Measurements from ENCODE around the gene TLE4.

Gene TLE4

GRCh38 chr9:79707589-79707988 is 135.8 kb downstream of the TLE4 start:
- H3K4me3 Mint-ChIP-seq = no peak overlapping the region
- no peak for DNase-seq
- no peaks in the 10 kb centered on the region for H3K27me3 Mint-ChIP-seq (ENCODE audit: low read depth, poor library complexity)
- no peaks in the 10 kb centered on the region for H3K9me3 Mint-ChIP-seq
- peaks cover 100% of the 10 kb centered on the region for H3K36me3 Mint-ChIP-seq (ENCODE audit: low read depth)
- peaks cover 26% of the 10 kb centered on the region for H3K4me1 Mint-ChIP-seq
- no peak overlapping the region for H3K27ac Mint-ChIP-seq
- TF ChIP-seq CTCF (IDR thresholded peaks at IDR 0.05) = no peak

- Mint-ChIP-seq H3K36me3 (ENCODE audit: low read depth) (peaks cover 100% of the 10 kb centered on the region), H3K4me3 (no peak overlapping the region), H3K9me3 (no peaks in the 10 kb centered on the region), H3K27me3 (ENCODE audit: low read depth, poor library complexity) (no peaks in the 10 kb centered on the region), H3K4me1 (peaks cover 24% of the 10 kb centered on the region), H3K27ac (no peak overlapping the region)
- TF ChIP-seq CTCF (IDR thresholded peaks at IDR 0.05) = no peak
- no peak for DNase-seq
These were observed 136.8 kb downstream of the TLE4 start for GRCh38 chr9:79708541-79708940.

GRCh38 chr9:79709743-79710674 is 138.2 kb downstream of the TLE4 start:
- TF ChIP-seq CTCF (IDR thresholded peaks at IDR 0.05) = no peak
- H3K36me3 Mint-ChIP-seq (ENCODE audit: low read depth) = peaks cover 98% of the 10 kb centered on the region
- DNase-seq = no peak
- H3K9me3 Mint-ChIP-seq = no peaks in the 10 kb centered on the region
- H3K4me3 Mint-ChIP-seq = peak overlapping the region; percentile 29
- no peaks in the 10 kb centered on the region for H3K27me3 Mint-ChIP-seq (ENCODE audit: low read depth, poor library complexity)
- peaks cover 19% of the 10 kb centered on the region for H3K4me1 Mint-ChIP-seq
- peak overlapping the region; percentile 40 for H3K27ac Mint-ChIP-seq

- Mint-ChIP-seq H3K27me3 (ENCODE audit: low read depth, poor library complexity) (no peaks in the 10 kb centered on the region), H3K4me1 (peaks cover 19% of the 10 kb centered on the region), H3K9me3 (no peaks in the 10 kb centered on the region), H3K4me3 (no peak overlapping the region), H3K36me3 (ENCODE audit: low read depth) (peaks cover 79% of the 10 kb centered on the region), H3K27ac (no peak overlapping the region)
- no peak for TF ChIP-seq CTCF (IDR thresholded peaks at IDR 0.05)
- DNase-seq = no peak
These were observed 140.1 kb downstream of the TLE4 start for GRCh38 chr9:79711874-79712273.

GRCh38 chr9:79719021-79719420 is 147.3 kb downstream of the TLE4 start:
- no peak for TF ChIP-seq CTCF (IDR thresholded peaks at IDR 0.05)
- DNase-seq = no peak
- no peak overlapping the region for H3K4me3 Mint-ChIP-seq
- H3K9me3 Mint-ChIP-seq = no peaks in the 10 kb centered on the region
- no peaks in the 10 kb centered on the region for H3K27me3 Mint-ChIP-seq (ENCODE audit: low read depth, poor library complexity)
- H3K4me1 Mint-ChIP-seq = peaks cover 4% of the 10 kb centered on the region
- H3K27ac Mint-ChIP-seq = peak overlapping the region; percentile 40
- peaks cover 8% of the 10 kb centered on the region for H3K36me3 Mint-ChIP-seq (ENCODE audit: low read depth)

- H3K4me3 Mint-ChIP-seq = no peak overlapping the region
- DNase-seq = no peak
- H3K4me1 Mint-ChIP-seq = peaks cover 4% of the 10 kb centered on the region
- TF ChIP-seq CTCF (IDR thresholded peaks at IDR 0.05) = no peak
- H3K36me3 Mint-ChIP-seq (ENCODE audit: low read depth) = no peaks in the 10 kb centered on the region
- H3K9me3 Mint-ChIP-seq = no peaks in the 10 kb centered on the region
- no peak overlapping the region for H3K27ac Mint-ChIP-seq
- H3K27me3 Mint-ChIP-seq (ENCODE audit: low read depth, poor library complexity) = no peaks in the 10 kb centered on the region
These were observed 148.2 kb downstream of the TLE4 start for GRCh38 chr9:79719989-79720388.

Measured in nephron progenitor cell (in vitro differentiated cells).